ENCODE data around the gene THBS1.

THBS1 gene

DNA sequence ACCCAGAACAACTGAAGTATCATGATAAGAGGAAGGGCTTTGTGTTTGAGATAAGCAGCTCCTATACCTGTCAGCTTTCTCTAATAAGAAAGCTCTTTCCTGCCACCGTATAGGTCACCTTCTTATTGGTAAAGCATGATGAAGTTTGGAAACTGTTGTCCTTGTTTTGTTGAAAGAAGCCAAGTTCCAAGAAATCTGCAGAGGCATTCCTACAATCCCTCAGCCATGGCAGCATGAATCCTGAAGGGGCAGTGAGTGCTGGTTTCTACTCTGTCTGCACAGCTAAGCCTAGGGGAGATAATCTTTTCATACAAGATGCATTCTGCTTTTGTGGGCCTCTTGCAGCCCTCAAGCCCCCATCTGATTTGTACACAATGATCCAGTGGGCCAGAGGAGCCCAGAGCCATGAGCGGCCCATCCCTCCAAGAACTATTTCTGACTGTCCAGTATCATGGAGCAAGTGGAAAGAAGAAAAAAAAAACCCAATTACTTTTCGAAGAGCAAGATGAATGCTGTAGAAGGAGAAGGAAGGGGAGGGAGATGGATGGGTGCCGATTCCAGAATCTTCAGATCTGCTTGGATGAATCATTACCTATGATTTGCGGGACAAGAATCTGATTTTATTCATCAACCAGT is 1.9 kb upstream of the THBS1 start:
- no peak overlapping the region for H3K4me2 ChIP-seq (ENCODE audit: low read depth, low read length, poor library complexity, severe bottlenecking)
- no peaks in the 10 kb centered on the region for H3K9me3 ChIP-seq (ENCODE audit: insufficient read depth, low read length)
- H3F3A ChIP-seq (ENCODE audit: insufficient read depth), result no peaks in the 10 kb centered on the region
- no peak overlapping the region for H3K4me3 ChIP-seq (ENCODE audit: insufficient read depth, low read length, poor library complexity, severe bottlenecking)
- H3K27me3 ChIP-seq (ENCODE audit: low read length), result no peaks in the 10 kb centered on the region
- no peaks in the 10 kb centered on the region for H4K20me1 ChIP-seq (ENCODE audit: low read depth, low read length)
- no peak overlapping the region for H2AFZ ChIP-seq (ENCODE audit: low read depth, low read length, severe bottlenecking)
- H3K9me2 ChIP-seq (replicated peaks; ENCODE audit: insufficient read depth, low read length), result no peaks in the 10 kb centered on the region
- H3K79me2 ChIP-seq (ENCODE audit: insufficient read depth, low read length), result no peaks in the 10 kb centered on the region
- no peak overlapping the region for H3K27ac ChIP-seq (ENCODE audit: low read depth, low read length)
- H3K36me3 ChIP-seq (ENCODE audit: low read length), result no peaks in the 10 kb centered on the region
- no peak for TF ChIP-seq EZH2phosphoT487 (conservative IDR thresholded peaks at IDR 0.05; ENCODE audit: low read length)
- TF ChIP-seq, protein P1, sequence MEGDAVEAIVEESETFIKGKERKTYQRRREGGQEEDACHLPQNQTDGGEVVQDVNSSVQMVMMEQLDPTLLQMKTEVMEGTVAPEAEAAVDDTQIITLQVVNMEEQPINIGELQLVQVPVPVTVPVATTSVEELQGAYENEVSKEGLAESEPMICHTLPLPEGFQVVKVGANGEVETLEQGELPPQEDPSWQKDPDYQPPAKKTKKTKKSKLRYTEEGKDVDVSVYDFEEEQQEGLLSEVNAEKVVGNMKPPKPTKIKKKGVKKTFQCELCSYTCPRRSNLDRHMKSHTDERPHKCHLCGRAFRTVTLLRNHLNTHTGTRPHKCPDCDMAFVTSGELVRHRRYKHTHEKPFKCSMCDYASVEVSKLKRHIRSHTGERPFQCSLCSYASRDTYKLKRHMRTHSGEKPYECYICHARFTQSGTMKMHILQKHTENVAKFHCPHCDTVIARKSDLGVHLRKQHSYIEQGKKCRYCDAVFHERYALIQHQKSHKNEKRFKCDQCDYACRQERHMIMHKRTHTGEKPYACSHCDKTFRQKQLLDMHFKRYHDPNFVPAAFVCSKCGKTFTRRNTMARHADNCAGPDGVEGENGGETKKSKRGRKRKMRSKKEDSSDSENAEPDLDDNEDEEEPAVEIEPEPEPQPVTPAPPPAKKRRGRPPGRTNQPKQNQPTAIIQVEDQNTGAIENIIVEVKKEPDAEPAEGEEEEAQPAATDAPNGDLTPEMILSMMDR (IDR thresholded peaks at IDR 0.05; ENCODE audit: insufficient read depth, low read length, poor library complexity, severe bottlenecking), result no peak
- no peak overlapping the region for H3K9ac ChIP-seq (ENCODE audit: low read length)

DNA sequence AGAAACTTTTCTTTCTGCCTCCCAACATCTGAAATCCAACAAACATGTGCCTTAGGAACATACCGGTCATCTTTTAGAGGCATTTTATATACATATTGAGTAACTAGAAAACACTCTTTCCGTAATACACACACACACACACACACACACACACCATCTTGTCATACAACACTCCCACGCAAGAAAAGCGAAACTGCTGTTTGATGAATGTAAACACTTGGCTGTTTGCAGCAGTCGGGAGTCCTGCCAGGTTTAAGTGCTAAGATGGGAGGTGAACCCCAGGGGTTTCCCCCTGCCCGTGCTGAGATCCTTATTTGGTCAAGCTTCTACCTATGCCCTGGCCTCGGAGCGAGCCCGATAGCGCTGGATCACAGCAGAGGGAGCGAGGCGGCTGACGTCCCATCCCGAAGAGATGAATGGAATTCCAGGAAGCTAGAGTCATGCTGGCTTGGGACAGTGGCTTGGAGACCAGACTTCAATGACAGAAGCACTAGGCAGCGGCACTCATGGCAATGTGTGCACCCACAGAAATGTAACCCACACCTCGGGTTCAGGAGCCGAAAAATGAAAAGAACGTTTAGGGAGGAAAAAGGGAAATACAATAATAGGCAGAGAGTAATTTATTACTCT is 1.3 kb upstream of the THBS1 start:
- Histone ChIP-seq H3K79me2 (ENCODE audit: insufficient read depth, low read length) (no peaks in the 10 kb centered on the region), H3K27ac (ENCODE audit: low read depth, low read length) (no peak overlapping the region), H3K9ac (ENCODE audit: low read length) (no peak overlapping the region), H2AFZ (ENCODE audit: low read depth, low read length, severe bottlenecking) (no peak overlapping the region), H3K9me2 (replicated peaks; ENCODE audit: insufficient read depth, low read length) (no peaks in the 10 kb centered on the region), H4K20me1 (ENCODE audit: low read depth, low read length) (no peaks in the 10 kb centered on the region), H3K4me2 (ENCODE audit: low read depth, low read length, poor library complexity, severe bottlenecking) (no peak overlapping the region), H3K36me3 (ENCODE audit: low read length) (no peaks in the 10 kb centered on the region), H3K27me3 (ENCODE audit: low read length) (no peaks in the 10 kb centered on the region), H3K9me3 (ENCODE audit: insufficient read depth, low read length) (no peaks in the 10 kb centered on the region), H3F3A (ENCODE audit: insufficient read depth) (no peaks in the 10 kb centered on the region), H3K4me3 (ENCODE audit: insufficient read depth, low read length, poor library complexity, severe bottlenecking) (no peak overlapping the region)
- TF ChIP-seq EZH2phosphoT487 (conservative IDR thresholded peaks at IDR 0.05; ENCODE audit: low read length), result no peak
- TF ChIP-seq, protein P1 (IDR thresholded peaks at IDR 0.05; ENCODE audit: insufficient read depth, low read length, poor library complexity, severe bottlenecking), result no peak

DNA sequence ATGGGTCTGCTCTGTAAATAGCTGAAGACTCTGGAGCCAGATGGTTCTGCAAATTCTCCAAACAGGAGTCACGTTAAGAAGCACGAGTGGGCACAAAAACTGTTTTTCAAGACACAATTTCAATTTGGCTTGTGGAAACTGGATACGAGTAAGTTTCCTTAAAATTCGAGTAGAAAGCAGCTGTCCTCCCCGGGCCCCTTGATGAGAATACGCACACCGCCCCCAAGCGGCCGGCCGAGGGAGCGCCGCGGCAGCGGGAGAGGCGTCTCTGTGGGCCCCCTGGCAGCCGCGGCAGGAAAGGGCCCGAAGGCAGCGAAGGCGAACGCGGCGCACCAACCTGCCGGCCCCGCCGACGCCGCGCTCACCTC is 778 bp upstream of the THBS1 start:
- Histone ChIP-seq H3K27me3 (ENCODE audit: low read length) (no peaks in the 10 kb centered on the region), H3K27ac (ENCODE audit: low read depth, low read length) (no peak overlapping the region), H3K79me2 (ENCODE audit: insufficient read depth, low read length) (no peaks in the 10 kb centered on the region), H3F3A (ENCODE audit: insufficient read depth) (no peaks in the 10 kb centered on the region), H3K9ac (ENCODE audit: low read length) (no peak overlapping the region), H3K9me3 (ENCODE audit: insufficient read depth, low read length) (no peaks in the 10 kb centered on the region), H3K9me2 (replicated peaks; ENCODE audit: insufficient read depth, low read length) (no peaks in the 10 kb centered on the region), H2AFZ (ENCODE audit: low read depth, low read length, severe bottlenecking) (no peak overlapping the region), H4K20me1 (ENCODE audit: low read depth, low read length) (no peaks in the 10 kb centered on the region), H3K4me2 (ENCODE audit: low read depth, low read length, poor library complexity, severe bottlenecking) (no peak overlapping the region), H3K36me3 (ENCODE audit: low read length) (no peaks in the 10 kb centered on the region), H3K4me3 (ENCODE audit: insufficient read depth, low read length, poor library complexity, severe bottlenecking) (no peak overlapping the region)
- TF ChIP-seq, protein P1 (IDR thresholded peaks at IDR 0.05; ENCODE audit: insufficient read depth, low read length, poor library complexity, severe bottlenecking), result peak; percentile 91
- TF ChIP-seq EZH2phosphoT487 (conservative IDR thresholded peaks at IDR 0.05; ENCODE audit: low read length), result no peak

All from SU-DHL-6 (cell line).